ENCODE data around the gene MGLL.

GRCh38 chr3:127670229-127670559 is 152.1 kb downstream of the MGLL start:
- TF ChIP-seq POLR2AphosphoS5 (IDR thresholded peaks at IDR 0.05): no peak
- no peak for TF ChIP-seq POLR2A (IDR thresholded peaks at IDR 0.05)
- no peak for TF ChIP-seq CTCF (IDR thresholded peaks at IDR 0.05)
- no peak for TF ChIP-seq EP300 (IDR thresholded peaks at IDR 0.05)
